22Rv1 (cell line): Measurements from ENCODE around the gene PHF11.

ENCODE experiments used
- ZFX ChIP-seq: fragments of 450-650 bp; IDR thresholded peaks from 2 replicates; pipeline ENCODE4 v1.6.1; 2017; ENCODE audit warnings: antibody characterized with exemption, borderline replicate concordance
- TF ChIP-seq, protein P1 (sequence below): fragments of 450-650 bp; IDR thresholded peaks from 2 replicates; pipeline ENCODE4 v1.5.1; 2017; ENCODE audit warnings: mild to moderate bottlenecking

- TF ChIP-seq, protein P1, sequence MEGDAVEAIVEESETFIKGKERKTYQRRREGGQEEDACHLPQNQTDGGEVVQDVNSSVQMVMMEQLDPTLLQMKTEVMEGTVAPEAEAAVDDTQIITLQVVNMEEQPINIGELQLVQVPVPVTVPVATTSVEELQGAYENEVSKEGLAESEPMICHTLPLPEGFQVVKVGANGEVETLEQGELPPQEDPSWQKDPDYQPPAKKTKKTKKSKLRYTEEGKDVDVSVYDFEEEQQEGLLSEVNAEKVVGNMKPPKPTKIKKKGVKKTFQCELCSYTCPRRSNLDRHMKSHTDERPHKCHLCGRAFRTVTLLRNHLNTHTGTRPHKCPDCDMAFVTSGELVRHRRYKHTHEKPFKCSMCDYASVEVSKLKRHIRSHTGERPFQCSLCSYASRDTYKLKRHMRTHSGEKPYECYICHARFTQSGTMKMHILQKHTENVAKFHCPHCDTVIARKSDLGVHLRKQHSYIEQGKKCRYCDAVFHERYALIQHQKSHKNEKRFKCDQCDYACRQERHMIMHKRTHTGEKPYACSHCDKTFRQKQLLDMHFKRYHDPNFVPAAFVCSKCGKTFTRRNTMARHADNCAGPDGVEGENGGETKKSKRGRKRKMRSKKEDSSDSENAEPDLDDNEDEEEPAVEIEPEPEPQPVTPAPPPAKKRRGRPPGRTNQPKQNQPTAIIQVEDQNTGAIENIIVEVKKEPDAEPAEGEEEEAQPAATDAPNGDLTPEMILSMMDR, result no peak
- no peak for TF ChIP-seq ZFX
These were observed 19.2 kb upstream of the PHF11 start for GRCh38 chr13:49476529-49476928.
